ENCODE data around the gene SPON2.
A peak's percentile ranks its signal among the peaks of the same experiment; 100 is the strongest.

Gene SPON2

GRCh38 chr4:1171311-1172227 is 814 bp downstream of the SPON2 start:
- DNase-seq: no peak

- DNase-seq: no peak
These were observed 1.4 kb downstream of the SPON2 start for GRCh38 chr4:1170976-1171310.

- no peak for DNase-seq
These were observed 2.0 kb downstream of the SPON2 start for GRCh38 chr4:1170156-1170975.

- DNase-seq: no peak
These were observed 2.7 kb downstream of the SPON2 start for GRCh38 chr4:1169691-1170096.

GRCh38 chr4:1169171-1169671 is 3.2 kb downstream of the SPON2 start:
- DNase-seq: no peak

GRCh38 chr4:1168191-1169101 is 3.9 kb downstream of the SPON2 start:
- no peak for DNase-seq

GRCh38 chr4:1167244-1167949 is 5.0 kb downstream of the SPON2 start:
- DNase-seq: peak; percentile 77

- no peak for DNase-seq
These were observed 5.7 kb downstream of the SPON2 start for GRCh38 chr4:1166509-1167243.

- no peak for DNase-seq
These were observed 7.3 kb downstream of the SPON2 start for GRCh38 chr4:1164956-1165545.

GRCh38 chr4:1164444-1164843 is 7.9 kb downstream of the SPON2 start:
- no peak for DNase-seq

- no peak for DNase-seq
These were observed 8.3 kb downstream of the SPON2 start for GRCh38 chr4:1164040-1164439.

GRCh38 chr4:1160351-1160750 is 12.0 kb downstream of the SPON2 start:
- DNase-seq: no peak

GRCh38 chr4:1156069-1156468 is 16.3 kb downstream of the SPON2 start:
- no peak for DNase-seq

- DNase-seq: no peak
These were observed 17.1 kb downstream of the SPON2 start for GRCh38 chr4:1155314-1155713.

- DNase-seq: no peak
These were observed 17.7 kb downstream of the SPON2 start for GRCh38 chr4:1154523-1155182.

GRCh38 chr4:1154126-1154522 is 18.3 kb downstream of the SPON2 start:
- DNase-seq: no peak

GRCh38 chr4:1153567-1154090 is 18.8 kb downstream of the SPON2 start:
- DNase-seq: no peak

GRCh38 chr4:1152290-1152689 is 20.1 kb downstream of the SPON2 start:
- no peak for DNase-seq

GRCh38 chr4:1151541-1151940 is 20.8 kb downstream of the SPON2 start:
- DNase-seq: peak; percentile 7

GRCh38 chr4:1150875-1151274 is 21.5 kb downstream of the SPON2 start:
- DNase-seq: no peak

Measured in NCI-H2171 treated with DMSO at 0.1 percent for 48 hours (cell line).